SU-DHL-6 (cell line): ENCODE measurements around the gene TKT.
A peak's percentile ranks its signal among the peaks of the same experiment; 100 is the strongest.

ENCODE experiments used
- H2AFZ ChIP-seq: fragments of 200-600 bp; sonication (generic); 2 replicates; pipeline ENCODE4 v1.6.1; 2014; ENCODE audit warnings: low read depth, mild to moderate bottlenecking, moderate library complexity, mixed read lengths, antibody characterized with exemption, low read length; ENCODE audit not compliant: severe bottlenecking
- H3F3A ChIP-seq: fragments of 200-600 bp; shearing (Covaris generic); 2 replicates; pipeline ENCODE4 v1.6.0; 2016; ENCODE audit warnings: antibody characterized with exemption, mild to moderate bottlenecking; ENCODE audit not compliant: insufficient read depth
- H3K27ac ChIP-seq: fragments of 200-600 bp; sonication (generic); 2 replicates; pipeline ENCODE4 v1.5.1; 2016; ENCODE audit warnings: low read depth, mild to moderate bottlenecking, low read length, moderate library complexity, mixed read lengths
- H3K27me3 ChIP-seq: fragments of 200-600 bp; sonication (generic), shearing (Covaris generic); 2 replicates; pipeline ENCODE4 v1.6.0; 2014; ENCODE audit warnings: mild to moderate bottlenecking, low read length
- H3K36me3 ChIP-seq: fragments of 200-600 bp; sonication (generic); 2 replicates; pipeline ENCODE4 v1.6.1; 2014; ENCODE audit warnings: mild to moderate bottlenecking, low read length, mixed read lengths
- H3K4me2 ChIP-seq: fragments of 300-600, 200-600 bp; shearing (Covaris generic), sonication (generic); 2 replicates; pipeline ENCODE4 v1.6.0; 2014; ENCODE audit warnings: low read length, low read depth, mild to moderate bottlenecking; ENCODE audit not compliant: poor library complexity, severe bottlenecking
- H3K4me3 ChIP-seq: fragments of 200-600 bp; sonication (generic); 2 replicates; pipeline ENCODE4 v1.5.1; 2014; ENCODE audit warnings: antibody characterized with exemption, low read length, mild to moderate bottlenecking, mixed read lengths; ENCODE audit not compliant: insufficient read depth, poor library complexity, severe bottlenecking
- H3K79me2 ChIP-seq: fragments of 200-600 bp; sonication (generic); 2 replicates; pipeline ENCODE4 v1.6.1; 2014; ENCODE audit warnings: mild to moderate bottlenecking, low read length, moderate library complexity; ENCODE audit not compliant: insufficient read depth
- H3K9ac ChIP-seq: fragments of 200-600 bp; sonication (generic); 2 replicates; pipeline ENCODE4 v1.7.0; 2014; ENCODE audit warnings: mild to moderate bottlenecking, low read length
- H3K9me2 ChIP-seq: fragments of 200-600 bp; sonication (generic); replicated peaks from 2 replicates; pipeline ENCODE4 v1.6.1; 2014; ENCODE audit warnings: low read length; ENCODE audit not compliant: insufficient read depth
- H3K9me3 ChIP-seq: fragments of 200-600 bp; sonication (generic); 2 replicates; pipeline ENCODE4 v1.6.1; 2014; ENCODE audit warnings: low read length, mixed read lengths; ENCODE audit not compliant: insufficient read depth
- H4K20me1 ChIP-seq: fragments of 200-600 bp; sonication (generic); 2 replicates; pipeline ENCODE4 v1.6.1; 2014; ENCODE audit warnings: low read depth, mild to moderate bottlenecking, antibody characterized with exemption, low read length, moderate library complexity, mixed read lengths
- EZH2phosphoT487 ChIP-seq: fragments of 200-600 bp; sonication (generic), shearing (Covaris generic); conservative IDR thresholded peaks from 2 replicates; pipeline ENCODE4 v1.6.1; 2018; ENCODE audit warnings: mild to moderate bottlenecking, antibody characterized with exemption, low read length, moderate library complexity, mixed read lengths
- TF ChIP-seq, protein P1 (sequence below): fragments of 200-600 bp; sonication (generic); IDR thresholded peaks from one replicate; pipeline ENCODE4 v1.5.1; 2017; ENCODE audit warnings: antibody characterized with exemption, mild to moderate bottlenecking, low read length, moderate library complexity; ENCODE audit not compliant: insufficient read depth, poor library complexity, severe bottlenecking

Gene TKT

DNA sequence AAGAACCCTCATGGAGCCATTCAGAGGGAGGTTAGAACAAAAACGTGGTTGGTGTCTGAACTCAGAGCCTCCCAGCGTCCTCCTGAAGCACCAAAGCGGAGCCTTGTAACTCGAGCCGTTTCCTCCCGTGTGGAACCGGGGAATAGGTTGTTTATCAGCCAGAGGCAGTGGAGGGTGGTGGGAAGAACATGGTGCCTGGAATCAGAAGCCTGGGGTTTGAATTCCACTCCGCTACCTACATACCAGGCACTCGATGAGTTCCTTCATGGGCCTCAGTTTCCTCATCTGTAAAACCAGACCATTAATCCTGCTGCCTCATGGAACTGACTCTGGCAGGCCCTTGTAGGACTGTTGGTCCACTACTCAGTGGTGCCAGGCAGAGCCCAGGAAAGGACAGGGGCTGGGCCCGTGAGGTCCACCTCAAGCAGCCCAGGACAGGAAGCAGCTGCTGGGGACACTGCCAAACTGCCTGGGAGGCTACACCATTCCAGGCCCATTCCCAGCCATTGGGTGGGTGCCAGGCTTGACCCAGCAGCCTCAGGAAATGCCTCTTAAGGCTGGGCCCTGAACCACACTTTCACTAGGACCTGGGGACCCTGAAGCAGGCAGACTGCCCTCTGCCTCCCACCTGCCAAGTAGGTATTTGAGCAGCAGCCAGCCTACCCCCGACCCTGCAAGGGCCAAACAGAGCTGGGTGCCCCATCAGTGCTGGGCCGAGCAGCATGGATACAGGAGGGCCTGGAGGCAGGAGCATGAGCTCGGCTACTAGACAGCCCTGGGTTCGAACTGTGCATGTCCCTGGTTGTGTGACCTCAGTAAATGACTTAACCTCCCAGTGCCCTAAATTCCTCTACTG, 61.4 kb downstream of the TKT start:
- Histone ChIP-seq H3K27ac (peak overlapping the region; percentile 96), H3K9me2 (no peaks in the 10 kb centered on the region), H3F3A (peaks cover 54% of the 10 kb centered on the region), H3K27me3 (no peaks in the 10 kb centered on the region), H3K9me3 (no peaks in the 10 kb centered on the region), H2AFZ (no peak overlapping the region), H3K4me2 (no peak overlapping the region), H3K9ac (peak overlapping the region; percentile 51), H3K4me3 (no peak overlapping the region), H4K20me1 (no peaks in the 10 kb centered on the region; the same call in 1 of the 2 replicates), H3K79me2 (peaks cover 18% of the 10 kb centered on the region), H3K36me3 (peaks cover 5% of the 10 kb centered on the region; the same call in 1 of the 2 replicates)
- TF ChIP-seq EZH2phosphoT487: no peak
- TF ChIP-seq, protein P1, sequence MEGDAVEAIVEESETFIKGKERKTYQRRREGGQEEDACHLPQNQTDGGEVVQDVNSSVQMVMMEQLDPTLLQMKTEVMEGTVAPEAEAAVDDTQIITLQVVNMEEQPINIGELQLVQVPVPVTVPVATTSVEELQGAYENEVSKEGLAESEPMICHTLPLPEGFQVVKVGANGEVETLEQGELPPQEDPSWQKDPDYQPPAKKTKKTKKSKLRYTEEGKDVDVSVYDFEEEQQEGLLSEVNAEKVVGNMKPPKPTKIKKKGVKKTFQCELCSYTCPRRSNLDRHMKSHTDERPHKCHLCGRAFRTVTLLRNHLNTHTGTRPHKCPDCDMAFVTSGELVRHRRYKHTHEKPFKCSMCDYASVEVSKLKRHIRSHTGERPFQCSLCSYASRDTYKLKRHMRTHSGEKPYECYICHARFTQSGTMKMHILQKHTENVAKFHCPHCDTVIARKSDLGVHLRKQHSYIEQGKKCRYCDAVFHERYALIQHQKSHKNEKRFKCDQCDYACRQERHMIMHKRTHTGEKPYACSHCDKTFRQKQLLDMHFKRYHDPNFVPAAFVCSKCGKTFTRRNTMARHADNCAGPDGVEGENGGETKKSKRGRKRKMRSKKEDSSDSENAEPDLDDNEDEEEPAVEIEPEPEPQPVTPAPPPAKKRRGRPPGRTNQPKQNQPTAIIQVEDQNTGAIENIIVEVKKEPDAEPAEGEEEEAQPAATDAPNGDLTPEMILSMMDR: no peak

DNA sequence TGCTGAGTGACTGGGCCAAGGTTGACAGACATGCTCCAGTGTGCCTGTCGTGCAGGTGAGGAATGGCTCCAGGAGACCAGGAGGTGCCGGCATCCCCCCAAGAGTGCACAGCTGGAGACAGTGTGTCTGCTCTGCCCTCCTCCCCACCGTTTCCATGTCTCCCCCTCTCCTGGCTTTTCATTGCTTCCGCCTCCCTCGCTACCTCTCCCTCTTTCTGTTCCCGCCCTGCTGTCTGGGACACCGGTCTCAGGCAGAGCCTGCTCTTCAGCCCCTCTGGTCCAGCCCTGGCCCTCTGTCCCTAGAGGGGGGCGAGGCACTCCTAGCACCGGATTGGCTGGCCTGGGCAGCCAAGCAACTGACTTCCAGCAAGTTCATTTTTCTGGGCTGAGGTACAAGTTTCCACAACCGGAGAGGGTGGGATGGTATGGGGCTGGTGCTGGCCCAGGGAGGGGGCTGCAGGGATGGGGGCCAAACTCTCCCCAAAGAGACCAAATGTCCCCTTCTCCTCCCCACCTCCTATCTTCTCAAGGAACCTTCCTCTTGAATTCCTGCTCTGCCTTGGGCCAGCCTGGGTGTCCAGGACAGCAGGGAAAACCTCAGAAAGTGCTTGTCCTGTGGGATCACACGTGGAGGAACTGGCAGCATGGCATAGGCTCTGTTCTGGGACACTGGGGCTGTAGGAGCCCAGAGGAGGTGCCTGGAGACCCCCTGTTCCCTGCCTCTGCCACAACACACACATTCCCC, 62.2 kb downstream of the TKT start:
- Histone ChIP-seq H3K4me2 (peak overlapping the region; percentile 60), H3K36me3 (peaks cover 5% of the 10 kb centered on the region; the same call in 1 of the 2 replicates), H3K27ac (peak overlapping the region; percentile 96), H3K27me3 (no peaks in the 10 kb centered on the region), H4K20me1 (no peaks in the 10 kb centered on the region; the same call in 1 of the 2 replicates), H3K9ac (peak overlapping the region; percentile 51), H3K9me2 (no peaks in the 10 kb centered on the region), H3K9me3 (no peaks in the 10 kb centered on the region), H2AFZ (no peak overlapping the region), H3K4me3 (no peak overlapping the region), H3F3A (peaks cover 58% of the 10 kb centered on the region), H3K79me2 (peaks cover 11% of the 10 kb centered on the region)
- TF ChIP-seq, protein P1: no peak
- TF ChIP-seq EZH2phosphoT487: no peak

DNA sequence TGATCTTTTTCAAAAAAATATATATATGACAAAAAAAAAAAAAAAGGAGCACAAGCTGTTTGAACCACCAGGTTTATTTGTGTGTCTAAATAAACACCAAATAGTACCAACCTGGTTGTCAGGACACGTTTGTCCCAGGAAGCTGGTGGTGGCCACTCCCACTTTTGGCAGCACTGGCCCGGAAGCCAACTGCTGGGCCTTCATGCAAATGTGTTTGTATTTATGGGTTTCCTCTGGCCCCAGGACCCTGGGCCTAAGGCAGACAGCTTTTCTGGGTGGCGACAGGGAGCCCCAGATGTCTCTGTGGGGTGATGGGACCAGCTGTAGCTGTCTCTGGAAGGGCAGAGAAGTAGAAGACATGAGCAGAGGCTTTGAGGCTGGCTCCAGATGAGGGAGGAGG, 63.2 kb downstream of the TKT start:
- no peaks in the 10 kb centered on the region for H3K9me3 ChIP-seq
- H3K27ac ChIP-seq: peak overlapping the region; percentile 96
- no peaks in the 10 kb centered on the region for H4K20me1 ChIP-seq
- no peak overlapping the region for H3K4me3 ChIP-seq
- H3K27me3 ChIP-seq: no peaks in the 10 kb centered on the region
- TF ChIP-seq, protein P1: no peak
- TF ChIP-seq EZH2phosphoT487: no peak
- H3K36me3 ChIP-seq: peaks cover 5% of the 10 kb centered on the region; the same call in 1 of the 2 replicates
- H3K9ac ChIP-seq: peak overlapping the region; percentile 51
- H3K9me2 ChIP-seq: no peaks in the 10 kb centered on the region
- no peak overlapping the region for H2AFZ ChIP-seq
- H3F3A ChIP-seq: peaks cover 64% of the 10 kb centered on the region
- peaks cover under 1% of the 10 kb centered on the region; the same call in 1 of the 2 replicates for H3K79me2 ChIP-seq
- peak overlapping the region; percentile 60 for H3K4me2 ChIP-seq
